Panc1 (cell line): ENCODE data around the gene DR1. TPM values are rescaled to one million over a fixed set of nuclear protein-coding genes. Genes with fewer than 3 reads are reported as not detected.

Source experiments
- ATAC-seq: fragments of 200-7000 bp; cut with Tn5 transposase; 2 replicates; pipeline ENCODE4 v1.9.1; 2020; ENCODE audit warnings: mild to moderate bottlenecking, moderate library complexity
- BruUV-seq: library from RNA; stranded (reverse); fragments of 400-500 nt; replicated peaks from 2 replicates; lab custom pipeline; 2021; lab: Mats Ljungman, UMichigan
- CTCF ChIA-PET: fragments of 300-600 bp; sonication (Branson Sonifier 250); formaldehyde crosslinking; loops from one replicate; lab custom pipeline; 2022; ENCODE audit warnings: antibody characterized with exemption; lab: Charles Lee
- POLR2A ChIA-PET: fragments of 300-600 bp; sonication (Branson Sonifier 250); formaldehyde crosslinking; loops from one replicate; lab custom pipeline; 2022; ENCODE audit warnings: antibody characterized with exemption; lab: Charles Lee
- DNase-seq: peaks from one replicate; pipeline ENCODE4 v3.0.0-alpha.2; 2010; ENCODE audit warnings: low read depth, low spot score
- H3K27ac ChIP-seq: 2 replicates; pipeline ENCODE4 v1.5.1; 2011; ENCODE audit warnings: mild to moderate bottlenecking, low read length, inconsistent platforms
- H3K27me3 ChIP-seq: fragments of 200-500 bp; sonication (Bioruptor generic); 2 replicates; pipeline ENCODE4 v1.6.0; 2014; ENCODE audit warnings: low read length, inconsistent platforms; ENCODE audit not compliant: control insufficient read depth, insufficient read depth
- H3K36me3 ChIP-seq: fragments of 200-500 bp; sonication (Bioruptor generic); 2 replicates; pipeline ENCODE4 v1.5.1; 2014; ENCODE audit warnings: inconsistent platforms, mild to moderate bottlenecking, low read length, moderate library complexity; ENCODE audit not compliant: control insufficient read depth, insufficient read depth
- H3K4me1 ChIP-seq: 2 replicates; pipeline ENCODE4 v1.5.1; 2011; ENCODE audit warnings: inconsistent platforms, mild to moderate bottlenecking, low read length, moderate library complexity; ENCODE audit not compliant: control insufficient read depth, insufficient read depth
- H3K4me3 ChIP-seq, 2 experiments: 2 replicates each; pipeline ENCODE4 v1.5.1; 2011 to 2012; ENCODE audit warnings: low read depth in 2 of 2, low read length in 2 of 2, mild to moderate bottlenecking in 2 of 2, inconsistent platforms in 1 of 2, moderate library complexity in 1 of 2
- H3K9me3 ChIP-seq: fragments of 200-500 bp; sonication (Bioruptor generic); 2 replicates; pipeline ENCODE4 v1.5.1; 2014; ENCODE audit warnings: low read depth, mild to moderate bottlenecking, inconsistent platforms, low read length, moderate library complexity; ENCODE audit not compliant: control insufficient read depth, insufficient read depth
- POLR2AphosphoS5 ChIP-seq: IDR thresholded peaks from 2 replicates; pipeline ENCODE4 v1.6.1; 2012; ENCODE audit warnings: mild to moderate bottlenecking, low read depth, low read length, moderate library complexity
- SIN3A ChIP-seq: IDR thresholded peaks from 2 replicates; pipeline ENCODE4 v1.6.1; 2012; ENCODE audit warnings: low read depth, mild to moderate bottlenecking, low read length, moderate library complexity, borderline replicate concordance; ENCODE audit not compliant: insufficient read depth
- TCF7L2 ChIP-seq: IDR thresholded peaks from 2 replicates; pipeline ENCODE4 v1.6.1; 2011; ENCODE audit warnings: mild to moderate bottlenecking, low read depth, low read length, inconsistent platforms
- in situ Hi-C: cut with HindIII; loops from 2 replicates; pipeline ENCODE4 v1.10.0; 2016; ENCODE audit warnings: low sequenced_read_pairs, low pct_unique_long_range_greater_than_20kb
- intact Hi-C: fragments of 100-400 bp; cut with micrococcal nuclease; formaldehyde crosslinking; loops from one replicate; pipeline ENCODE4 v1.10.0; 2022; ENCODE audit not compliant: unreplicated experiment
- total RNA-seq: library from RNA; stranded (reverse); gene quantifications from one replicate; pipeline ENCODE4 v1.2.1, GENCODE V29; 2021; ENCODE audit not compliant: unreplicated experiment
- TF ChIP-seq, protein P1 (sequence below), 2 experiments: IDR thresholded peaks; 2 replicates each; pipeline ENCODE4 v1.6.1; 2011 to 2012; ENCODE audit warnings: low read depth in 2 of 2, control low read depth in 1 of 2, low read length in 1 of 2, mild to moderate bottlenecking in 1 of 2, moderate library complexity in 1 of 2; ENCODE audit not compliant: insufficient read depth in 1 of 2
- TF ChIP-seq, protein P2 (sequence below): fragments of 450-650 bp; IDR thresholded peaks from 2 replicates; pipeline ENCODE4 v1.5.1; 2017; ENCODE audit warnings: mild to moderate bottlenecking

DR1 gene
- total RNA-seq, 1 experiment from 2014 or later = 39.0 TPM

DNA sequence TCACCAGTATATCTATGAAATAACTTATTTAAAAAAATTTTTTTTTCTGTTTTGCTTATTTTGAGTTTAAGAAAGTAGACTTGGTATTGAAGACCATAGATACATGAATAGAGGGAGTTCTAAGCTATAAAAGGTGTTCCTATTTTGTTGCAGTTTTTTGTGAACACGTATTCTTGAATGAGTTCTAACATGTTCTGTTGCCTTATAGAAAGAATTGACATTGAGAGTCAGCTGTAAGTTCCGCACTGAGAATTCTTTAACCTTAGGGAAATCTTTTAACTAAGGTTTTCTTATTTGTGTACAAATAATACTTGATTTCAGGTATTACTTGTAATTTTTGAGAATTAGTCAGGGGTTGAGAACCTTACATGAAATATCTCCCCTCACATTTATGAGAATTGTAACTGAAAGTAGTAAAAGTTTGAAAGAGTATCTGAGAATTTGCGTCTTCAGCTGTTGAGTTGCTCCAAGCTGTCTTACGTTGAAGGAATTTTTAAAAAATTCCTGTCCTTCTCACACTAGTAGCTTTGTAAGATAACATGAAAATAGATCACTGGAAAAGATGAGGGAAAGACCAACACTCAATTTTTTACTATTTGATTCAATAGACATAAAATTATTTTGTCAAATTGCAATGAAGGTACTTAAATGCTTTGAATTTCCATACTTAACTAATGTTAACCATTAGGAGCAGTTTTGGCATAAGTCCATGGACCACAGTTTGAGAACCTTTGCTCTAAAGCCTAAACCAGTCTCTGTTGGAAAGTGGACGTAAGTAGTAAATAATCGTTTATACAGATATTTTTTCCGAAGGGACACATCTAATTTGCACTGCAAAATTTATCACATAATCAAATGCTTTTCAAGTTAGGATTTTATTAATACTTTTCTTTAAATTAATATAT lies 3.8 kb downstream of the DR1 start:
- in situ Hi-C loops = no loop called here
- Histone ChIP-seq H3K9me3 (no peaks in the 10 kb centered on the region), H3K4me3 (peak overlapping the region; percentile 19 to 96; a peak in 3 of 4 replicates), H3K27me3 (no peaks in the 10 kb centered on the region), H3K27ac (peak overlapping the region; percentile 29; the same call in 1 of the 2 replicates), H3K4me1 (peaks cover 5% of the 10 kb centered on the region), H3K36me3 (peaks cover 13% of the 10 kb centered on the region)
- ATAC-seq (no peak), DNase-seq (no peak)
- TF ChIP-seq, protein P1, sequence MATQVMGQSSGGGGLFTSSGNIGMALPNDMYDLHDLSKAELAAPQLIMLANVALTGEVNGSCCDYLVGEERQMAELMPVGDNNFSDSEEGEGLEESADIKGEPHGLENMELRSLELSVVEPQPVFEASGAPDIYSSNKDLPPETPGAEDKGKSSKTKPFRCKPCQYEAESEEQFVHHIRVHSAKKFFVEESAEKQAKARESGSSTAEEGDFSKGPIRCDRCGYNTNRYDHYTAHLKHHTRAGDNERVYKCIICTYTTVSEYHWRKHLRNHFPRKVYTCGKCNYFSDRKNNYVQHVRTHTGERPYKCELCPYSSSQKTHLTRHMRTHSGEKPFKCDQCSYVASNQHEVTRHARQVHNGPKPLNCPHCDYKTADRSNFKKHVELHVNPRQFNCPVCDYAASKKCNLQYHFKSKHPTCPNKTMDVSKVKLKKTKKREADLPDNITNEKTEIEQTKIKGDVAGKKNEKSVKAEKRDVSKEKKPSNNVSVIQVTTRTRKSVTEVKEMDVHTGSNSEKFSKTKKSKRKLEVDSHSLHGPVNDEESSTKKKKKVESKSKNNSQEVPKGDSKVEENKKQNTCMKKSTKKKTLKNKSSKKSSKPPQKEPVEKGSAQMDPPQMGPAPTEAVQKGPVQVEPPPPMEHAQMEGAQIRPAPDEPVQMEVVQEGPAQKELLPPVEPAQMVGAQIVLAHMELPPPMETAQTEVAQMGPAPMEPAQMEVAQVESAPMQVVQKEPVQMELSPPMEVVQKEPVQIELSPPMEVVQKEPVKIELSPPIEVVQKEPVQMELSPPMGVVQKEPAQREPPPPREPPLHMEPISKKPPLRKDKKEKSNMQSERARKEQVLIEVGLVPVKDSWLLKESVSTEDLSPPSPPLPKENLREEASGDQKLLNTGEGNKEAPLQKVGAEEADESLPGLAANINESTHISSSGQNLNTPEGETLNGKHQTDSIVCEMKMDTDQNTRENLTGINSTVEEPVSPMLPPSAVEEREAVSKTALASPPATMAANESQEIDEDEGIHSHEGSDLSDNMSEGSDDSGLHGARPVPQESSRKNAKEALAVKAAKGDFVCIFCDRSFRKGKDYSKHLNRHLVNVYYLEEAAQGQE (IDR thresholded peaks at IDR 0.05; ENCODE audit: insufficient read depth in 1 of 2, low read depth in 2 of 2, low read length in 1 of 2) = no peak
- no peak for TF ChIP-seq SIN3A
- no peak for TF ChIP-seq TCF7L2
- TF ChIP-seq, protein P2, sequence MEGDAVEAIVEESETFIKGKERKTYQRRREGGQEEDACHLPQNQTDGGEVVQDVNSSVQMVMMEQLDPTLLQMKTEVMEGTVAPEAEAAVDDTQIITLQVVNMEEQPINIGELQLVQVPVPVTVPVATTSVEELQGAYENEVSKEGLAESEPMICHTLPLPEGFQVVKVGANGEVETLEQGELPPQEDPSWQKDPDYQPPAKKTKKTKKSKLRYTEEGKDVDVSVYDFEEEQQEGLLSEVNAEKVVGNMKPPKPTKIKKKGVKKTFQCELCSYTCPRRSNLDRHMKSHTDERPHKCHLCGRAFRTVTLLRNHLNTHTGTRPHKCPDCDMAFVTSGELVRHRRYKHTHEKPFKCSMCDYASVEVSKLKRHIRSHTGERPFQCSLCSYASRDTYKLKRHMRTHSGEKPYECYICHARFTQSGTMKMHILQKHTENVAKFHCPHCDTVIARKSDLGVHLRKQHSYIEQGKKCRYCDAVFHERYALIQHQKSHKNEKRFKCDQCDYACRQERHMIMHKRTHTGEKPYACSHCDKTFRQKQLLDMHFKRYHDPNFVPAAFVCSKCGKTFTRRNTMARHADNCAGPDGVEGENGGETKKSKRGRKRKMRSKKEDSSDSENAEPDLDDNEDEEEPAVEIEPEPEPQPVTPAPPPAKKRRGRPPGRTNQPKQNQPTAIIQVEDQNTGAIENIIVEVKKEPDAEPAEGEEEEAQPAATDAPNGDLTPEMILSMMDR = no peak
- TF ChIP-seq POLR2AphosphoS5 = no peak
- no TSS peak for BruUV-seq
- intact Hi-C loops = no loop called here
- ChIA-PET CTCF (interaction anchor here (0.7 kb wide), 1 partner anchor 42 kb away, joined by 3 read pairs; no protein-coding TSS in a partner anchor), POLR2A (interaction anchor here (0.5 kb wide), 1 partner anchor 191 kb away, joined by 9 read pairs; no protein-coding TSS in a partner anchor)

DNA sequence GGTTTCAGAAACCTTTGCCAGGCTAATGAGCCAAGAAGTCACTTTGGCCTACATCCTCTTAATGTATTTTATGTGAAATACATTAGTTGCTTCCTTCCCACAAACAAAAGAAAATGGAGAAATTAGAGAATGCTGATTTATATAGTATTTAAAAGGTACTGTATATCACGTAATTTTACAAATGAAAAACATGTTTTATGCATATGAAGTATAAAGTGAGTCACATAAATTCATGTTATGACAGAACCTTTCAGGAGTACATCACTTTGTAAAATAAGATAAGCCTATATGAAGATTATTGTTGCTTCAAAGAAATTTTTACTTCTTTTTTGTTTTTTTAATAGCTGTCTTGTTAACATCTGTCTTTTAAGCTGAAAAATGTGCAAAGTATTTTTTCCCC lies 4.6 kb downstream of the DR1 start:
- H3K4me3 ChIP-seq = no peak overlapping the region
- POLR2A ChIA-PET = no interaction called here
- peaks cover 15% of the 10 kb centered on the region for H3K36me3 ChIP-seq
- H3K27ac ChIP-seq = no peak overlapping the region
- intact Hi-C loops = no loop called here
- peaks cover 5% of the 10 kb centered on the region for H3K4me1 ChIP-seq
- BruUV-seq = no TSS peak
- DNase-seq = no peak
- H3K9me3 ChIP-seq = no peaks in the 10 kb centered on the region
- no peaks in the 10 kb centered on the region for H3K27me3 ChIP-seq
- ATAC-seq = no peak
- CTCF ChIA-PET = no interaction called here
- in situ Hi-C loops = no loop called here
- TF ChIP-seq TCF7L2 (no peak), SIN3A (no peak), POLR2AphosphoS5 (no peak)
- TF ChIP-seq, protein P1 (IDR thresholded peaks at IDR 0.05; ENCODE audit: insufficient read depth in 1 of 2, low read depth in 2 of 2, low read length in 1 of 2) = no peak
- TF ChIP-seq, protein P2 = no peak
